CD4-positive, alpha-beta T cell treated with Interleukin-6 for 4 hours (primary cell): Measurements from ENCODE around the gene MUC21.
"Not testable (repeated sequence)": the region's sequence is repeated elsewhere in the genome, so short reads cannot be mapped to it uniquely, and the experiment has no call there.

ENCODE experiments used
- DNase-seq: peaks from one replicate; pipeline ENCODE4 v3.0.0-alpha.2; 2020; ENCODE audit warnings: mixed read lengths

The MUC21 gene

DNA sequence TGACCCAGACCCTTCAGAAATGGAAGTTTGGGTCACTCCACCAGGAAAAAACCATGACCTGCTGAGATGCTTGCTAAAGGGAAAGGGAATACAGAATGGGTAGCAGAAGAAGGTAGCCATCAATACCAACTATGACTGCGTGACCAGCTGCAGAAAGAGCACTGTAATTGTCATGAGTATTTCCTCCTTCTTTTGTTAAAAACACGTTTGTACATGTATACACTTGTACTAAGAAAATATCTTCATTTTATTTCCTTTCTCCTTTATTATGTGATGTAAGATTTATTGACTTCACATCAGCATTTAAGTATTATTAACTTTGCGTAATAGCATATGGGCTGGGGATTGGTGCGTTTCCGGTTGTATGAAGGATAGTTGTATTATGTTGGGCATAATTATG lies 12.6 kb upstream of the MUC21 start:
- no peak for DNase-seq

DNA sequence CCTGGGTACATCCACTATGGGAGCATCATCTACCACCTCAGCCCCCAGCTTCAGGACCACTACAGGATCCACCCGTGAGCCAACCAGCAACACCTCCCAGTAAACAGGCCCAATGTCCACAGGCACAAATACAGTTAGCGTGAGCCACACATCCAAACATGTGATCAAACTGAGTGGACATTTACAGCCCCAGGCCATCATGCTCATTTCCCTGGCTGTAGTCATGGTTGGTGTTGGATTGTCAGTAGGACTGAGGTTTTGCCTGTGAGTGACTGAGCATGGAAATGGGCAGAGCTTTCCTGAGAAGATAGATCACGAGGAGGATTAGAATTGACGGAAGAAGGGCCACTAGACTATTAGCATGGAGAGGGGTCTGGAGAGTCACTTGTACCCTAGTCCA lies 10.7 kb upstream of the MUC21 start:
- no peak for DNase-seq

DNA sequence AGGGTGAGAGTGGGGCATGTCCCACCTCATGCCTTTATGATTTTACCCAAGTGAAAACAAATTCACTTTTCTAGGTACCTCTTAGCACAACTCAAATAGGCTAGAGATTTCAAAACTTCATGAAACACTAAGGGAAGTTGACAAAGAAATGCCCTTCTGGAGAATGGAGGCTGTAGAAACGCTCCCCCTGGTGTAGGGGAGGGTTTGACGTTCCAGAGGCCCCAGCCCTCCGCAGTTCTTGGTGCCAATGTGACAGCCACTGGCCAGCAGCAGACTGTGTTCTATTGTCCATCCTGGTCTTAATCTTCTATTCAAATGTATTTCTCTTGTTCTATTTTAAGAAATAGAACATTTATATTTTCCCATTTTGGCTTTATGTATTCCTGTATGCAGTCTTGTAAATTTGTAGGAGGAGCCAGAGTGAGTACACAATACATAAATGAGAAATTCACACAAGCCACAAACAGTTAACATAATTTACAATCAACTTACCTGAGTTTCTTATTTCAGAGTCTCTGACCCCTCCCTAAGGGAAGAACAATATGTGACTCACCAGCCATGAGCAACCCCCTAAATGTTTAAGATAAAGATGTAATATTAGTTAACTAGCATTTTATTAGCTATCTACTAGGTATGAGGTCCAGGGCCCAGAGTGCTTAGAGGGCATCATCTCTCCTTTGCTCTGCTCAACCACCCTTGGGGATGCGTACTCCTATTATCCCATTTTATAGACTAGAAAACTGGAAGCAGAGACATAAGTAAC lies 8.8 kb upstream of the MUC21 start:
- DNase-seq: no peak

GRCh38 chr6:30979141-30979540 lies 4.4 kb upstream of the MUC21 start:
- DNase-seq: no peak

- no peak for DNase-seq
These were observed 3.8 kb upstream of the MUC21 start for GRCh38 chr6:30979690-30980089.

DNA sequence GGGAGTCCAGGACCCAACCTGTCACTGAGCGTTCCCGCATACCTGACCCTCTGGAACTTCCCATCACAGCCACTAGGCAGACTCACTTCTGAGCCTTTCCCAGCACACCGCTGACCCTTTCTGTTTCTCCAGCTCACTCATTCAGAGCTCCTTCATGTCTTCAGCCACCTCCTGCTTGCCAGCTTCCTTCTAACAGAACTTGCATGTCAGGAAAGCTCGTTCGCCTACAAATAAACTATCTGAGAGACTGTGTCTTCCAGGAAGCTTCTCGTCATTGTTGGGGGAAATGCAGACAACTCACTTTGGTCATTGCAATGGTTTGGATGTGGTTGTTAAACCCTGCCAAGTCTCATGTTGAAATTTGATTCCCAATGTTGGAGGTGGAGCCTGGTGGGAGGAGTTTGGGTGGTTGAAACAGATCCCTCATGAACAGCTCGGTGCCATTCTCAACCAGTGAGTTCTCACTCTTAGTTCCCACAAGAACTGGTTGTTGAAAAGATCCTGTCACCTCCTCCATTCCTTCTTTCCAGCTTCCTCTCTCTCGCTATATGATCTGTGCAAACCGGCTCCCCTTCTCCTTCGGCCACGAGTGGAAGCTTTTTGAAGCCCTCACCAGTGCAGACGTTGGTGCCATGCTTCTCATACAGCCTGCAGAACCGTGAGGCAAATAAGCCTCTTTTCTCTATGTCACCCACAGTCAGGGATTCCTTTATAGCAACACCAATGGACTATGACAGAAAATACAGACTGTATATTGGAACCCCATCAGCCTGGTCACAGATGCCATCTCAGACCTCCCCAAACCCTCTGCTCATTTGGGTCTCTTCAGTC lies 1.4 kb upstream of the MUC21 start:
- DNase-seq: no peak

GRCh38 chr6:30985490-30985889 lies 2.0 kb downstream of the MUC21 start:
- no peak for DNase-seq

DNA sequence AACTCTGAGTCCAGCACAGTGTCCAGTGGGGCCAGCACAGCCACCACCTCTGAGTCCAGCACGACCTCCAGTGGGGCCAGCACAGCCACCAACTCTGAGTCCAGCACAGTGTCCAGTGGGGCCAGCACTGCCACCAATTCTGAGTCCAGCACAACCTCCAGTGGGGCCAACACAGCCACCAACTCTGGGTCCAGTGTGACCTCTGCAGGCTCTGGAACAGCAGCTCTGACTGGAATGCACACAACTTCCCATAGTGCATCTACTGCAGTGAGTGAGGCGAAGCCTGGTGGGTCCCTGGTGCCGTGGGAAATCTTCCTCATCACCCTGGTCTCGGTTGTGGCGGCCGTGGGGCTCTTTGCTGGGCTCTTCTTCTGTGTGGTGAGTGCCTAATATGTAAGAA lies 3.8 kb downstream of the MUC21 start:
- DNase-seq: no peak

DNA sequence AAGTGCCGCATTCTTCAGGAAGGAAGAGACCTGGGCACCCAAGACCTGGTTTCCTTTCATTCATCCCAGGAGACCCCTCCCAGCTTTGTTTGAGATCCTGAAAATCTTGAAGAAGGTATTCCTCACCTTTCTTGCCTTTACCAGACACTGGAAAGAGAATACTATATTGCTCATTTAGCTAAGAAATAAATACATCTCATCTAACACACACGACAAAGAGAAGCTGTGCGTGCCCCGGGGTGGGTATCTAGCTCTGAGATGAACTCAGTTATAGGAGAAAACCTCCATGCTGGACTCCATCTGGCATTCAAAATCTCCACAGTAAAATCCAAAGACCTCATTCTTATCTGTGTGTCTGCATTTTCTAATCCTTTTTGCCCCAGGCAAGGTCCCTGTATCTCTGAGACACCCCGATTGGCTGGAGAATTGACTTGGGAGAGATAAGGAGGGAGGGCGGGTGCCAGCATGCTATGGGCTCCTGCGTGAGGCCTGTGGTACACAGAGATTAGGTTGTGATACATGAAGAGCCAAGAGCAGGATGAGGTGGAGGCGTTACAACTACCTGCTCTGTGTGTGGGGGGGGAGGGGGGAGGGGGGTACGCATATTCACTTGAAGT lies 4.8 kb downstream of the MUC21 start:
- DNase-seq: no peak

DNA sequence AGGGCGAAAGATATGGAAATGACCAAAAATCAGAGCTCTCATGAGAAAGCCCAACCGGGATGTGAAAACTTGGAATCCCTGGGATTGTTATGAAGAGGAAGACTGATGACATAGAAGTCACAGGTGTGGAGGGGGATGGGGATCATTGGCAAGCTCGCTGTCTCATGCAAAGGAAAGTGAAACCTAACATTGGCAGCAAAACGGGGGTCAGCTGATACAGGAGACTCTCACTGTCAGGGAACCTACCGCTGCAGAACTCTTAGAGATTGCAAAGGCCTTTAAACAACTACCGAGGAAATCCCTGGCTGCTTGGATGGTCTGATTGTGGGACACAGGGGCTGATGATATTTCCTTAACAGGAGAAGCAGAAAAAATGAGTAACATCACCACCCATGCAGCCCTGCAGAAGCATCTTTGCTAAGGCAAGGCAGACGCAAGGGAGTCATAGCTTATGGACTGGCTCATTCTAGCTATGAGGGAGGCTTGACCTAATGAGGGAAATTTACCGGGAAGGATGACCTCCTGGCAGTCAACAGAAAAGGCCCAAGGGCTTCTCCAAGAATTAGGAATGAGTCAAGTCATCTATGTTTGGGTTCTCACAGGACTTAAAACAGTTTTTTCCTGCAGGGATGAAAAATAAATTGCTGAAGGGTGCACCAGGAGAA lies 7.0 kb downstream of the MUC21 start:
- peak; percentile 40 for DNase-seq

- no peak for DNase-seq
These were observed 8.4 kb downstream of the MUC21 start for GRCh38 chr6:30991891-30992290.

DNA sequence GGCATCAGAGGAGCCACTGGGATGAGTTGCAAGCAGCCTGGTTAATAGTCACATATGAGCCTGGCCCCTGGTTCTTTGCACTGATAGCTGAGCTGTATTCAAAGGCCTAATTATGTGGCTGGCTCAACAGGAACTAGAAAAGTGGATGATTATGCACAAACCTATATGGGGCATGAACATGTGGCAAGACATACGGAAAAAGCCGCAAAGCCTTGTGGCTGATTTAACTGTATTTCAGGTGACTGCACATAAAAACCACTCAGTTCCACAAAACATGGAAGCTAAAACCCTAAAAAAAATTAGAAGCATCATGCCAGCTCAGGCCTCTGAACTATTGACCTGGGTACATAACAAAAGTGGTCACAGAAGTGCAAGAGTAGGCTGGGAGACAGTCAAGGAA lies 13.8 kb downstream of the MUC21 start:
- DNase-seq: no peak

DNA sequence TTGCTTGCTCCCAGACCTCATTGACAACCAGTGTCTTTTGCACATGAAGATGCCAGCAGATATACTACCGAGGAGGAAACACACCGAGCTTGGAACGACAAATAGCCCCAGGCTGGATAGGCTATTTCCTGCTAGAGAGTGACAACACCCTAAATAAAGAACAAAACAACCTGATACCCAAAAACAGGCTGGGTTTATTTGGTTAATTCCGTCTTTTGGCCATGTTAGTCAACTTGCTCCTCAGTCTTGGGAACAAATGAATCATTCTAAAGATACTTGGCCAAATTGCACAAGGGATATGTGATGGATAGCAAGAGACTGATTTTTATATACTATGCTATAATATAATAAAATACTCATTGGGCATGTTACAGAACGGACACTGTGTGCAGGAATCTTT lies 15.3 kb downstream of the MUC21 start:
- DNase-seq: no peak

DNA sequence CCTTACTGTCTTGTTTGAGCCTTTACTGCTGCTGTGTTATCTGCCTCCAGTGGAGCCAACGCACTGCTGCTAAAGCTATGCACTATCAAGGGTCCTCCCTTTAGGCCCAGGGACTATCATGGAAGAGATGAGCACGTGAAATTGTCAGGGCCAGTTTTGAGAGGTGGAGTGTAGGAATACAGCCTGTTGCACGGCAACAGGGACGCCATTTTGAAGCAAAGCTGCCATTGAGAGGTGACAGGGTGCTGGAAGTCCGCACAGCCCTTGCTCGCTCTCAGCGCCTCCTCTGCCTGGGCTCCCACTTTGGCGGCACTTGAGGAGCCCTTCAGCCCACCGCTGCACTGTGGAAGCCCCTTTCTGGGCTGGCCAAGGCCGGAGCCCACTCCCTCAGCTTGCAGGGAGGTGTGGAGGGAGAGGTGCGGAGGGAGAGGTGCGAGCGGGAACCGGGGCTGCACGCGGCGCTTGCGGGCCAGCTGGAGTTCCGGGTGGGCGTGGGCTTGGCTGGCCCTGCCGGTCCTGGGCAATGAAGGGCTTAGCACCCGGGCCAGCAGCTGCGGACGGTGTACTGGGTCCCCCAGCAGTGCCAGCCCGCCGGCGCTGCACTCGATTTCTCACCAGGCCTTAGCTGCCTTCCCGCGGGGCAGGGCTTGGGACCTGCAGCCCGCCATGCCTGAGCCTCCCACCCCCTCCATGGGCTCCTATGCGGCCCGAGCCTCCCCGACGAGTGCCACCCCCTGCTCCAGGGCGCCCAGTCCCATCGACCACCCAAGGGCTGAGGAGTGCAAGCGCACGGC lies 16.7 kb downstream of the MUC21 start:
- not testable (repeated sequence) for DNase-seq

- no peak for DNase-seq
These were observed 17.9 kb downstream of the MUC21 start for GRCh38 chr6:31001281-31001888.

DNA sequence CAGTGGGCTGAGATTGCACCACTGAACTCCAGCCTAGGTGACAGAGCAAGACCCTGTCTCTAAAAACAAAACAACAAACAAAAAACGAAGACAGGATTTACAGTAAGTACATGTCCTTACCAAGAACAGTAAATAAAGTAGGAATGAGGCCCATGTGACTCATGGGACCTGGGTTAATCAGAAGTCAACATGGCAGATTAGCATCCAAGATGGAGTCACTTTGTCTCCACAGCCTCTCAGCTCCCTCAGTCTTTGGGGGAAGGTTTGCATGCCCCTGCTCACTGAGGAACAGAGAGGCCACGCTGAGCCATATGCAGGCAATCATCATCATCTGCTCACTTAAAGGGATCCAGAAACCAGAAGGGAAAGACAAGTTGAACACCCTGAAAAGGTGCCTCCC lies 19.0 kb downstream of the MUC21 start:
- no peak for DNase-seq

GRCh38 chr6:31004794-31005193 lies 21.3 kb downstream of the MUC21 start:
- no peak for DNase-seq

GRCh38 chr6:31005249-31006020 lies 21.9 kb downstream of the MUC21 start:
- DNase-seq: no peak

GRCh38 chr6:31007694-31008093 lies 24.2 kb downstream of the MUC21 start:
- no peak for DNase-seq

DNA sequence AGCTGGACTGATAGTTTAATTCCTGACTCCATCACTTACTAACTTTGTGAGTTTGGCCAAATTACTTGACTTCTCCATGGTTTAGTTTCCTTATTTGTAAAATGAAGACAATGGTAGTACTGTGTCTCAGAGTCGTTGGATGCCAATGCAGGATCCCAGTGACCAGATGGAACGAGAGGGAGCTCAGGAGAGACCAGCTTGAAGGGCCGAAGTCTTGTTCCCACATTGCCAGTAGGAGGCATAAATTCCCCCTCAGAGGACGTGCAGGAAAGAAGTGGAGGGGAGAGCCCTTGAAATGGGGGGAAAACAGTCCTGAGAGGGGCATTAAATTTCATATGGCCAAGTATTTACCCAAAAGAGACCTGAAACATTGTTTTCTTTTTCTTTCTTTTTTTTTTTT lies 24.6 kb downstream of the MUC21 start:
- no peak for DNase-seq

DNA sequence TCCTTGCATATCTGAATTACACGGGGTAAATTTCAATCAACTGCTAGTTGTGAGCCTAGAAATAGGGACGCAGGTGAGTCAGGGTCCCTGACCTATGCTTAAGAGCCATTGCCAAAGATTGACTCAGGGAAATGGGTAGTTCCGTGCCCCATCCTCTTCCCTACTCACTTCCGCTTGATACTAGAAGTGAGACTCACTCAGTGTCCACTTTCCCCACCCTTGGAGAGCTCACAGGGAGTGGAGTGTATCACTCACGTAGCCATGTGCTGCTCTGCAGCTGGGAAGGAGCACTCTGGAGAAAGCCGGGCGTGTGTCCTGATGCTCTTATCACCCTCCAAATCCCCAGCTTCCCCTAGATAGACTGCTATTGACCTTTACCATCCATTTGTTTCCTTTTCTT lies 26.2 kb downstream of the MUC21 start:
- DNase-seq: no peak
